Loucy (cell line): ENCODE data around the gene CCDC127.
"Not testable (repeated sequence)": the region's sequence is repeated elsewhere in the genome, so short reads cannot be mapped to it uniquely, and the experiment has no call there.

Experiments
- H2AFZ ChIP-seq: fragments of 200-600 bp; sonication (generic); 2 replicates; pipeline ENCODE4 v1.6.0; 2016; ENCODE audit warnings: antibody characterized with exemption, mild to moderate bottlenecking, low read length, moderate library complexity
- H3F3A ChIP-seq: fragments of 200-600 bp; 2 replicates; pipeline ENCODE4 v1.6.0; 2016; ENCODE audit warnings: antibody characterized with exemption, low read depth, mild to moderate bottlenecking
- H3K27me3 ChIP-seq: fragments of 200-600 bp; sonication (generic); 2 replicates; pipeline ENCODE4 v1.6.1; 2014; ENCODE audit warnings: low read length, mild to moderate bottlenecking; ENCODE audit not compliant: insufficient read depth, poor library complexity, severe bottlenecking
- H3K36me3 ChIP-seq: fragments of 200-600 bp; sonication (generic); 2 replicates; pipeline ENCODE4 v1.6.1; 2016; ENCODE audit warnings: low read length; ENCODE audit not compliant: insufficient read depth
- H3K4me1 ChIP-seq: fragments of 200-600 bp; sonication (generic); 2 replicates; pipeline ENCODE4 v1.5.1; 2014; ENCODE audit warnings: low read length, mild to moderate bottlenecking; ENCODE audit not compliant: insufficient read depth, poor library complexity, severe bottlenecking
- H3K4me2 ChIP-seq: fragments of 200-600 bp; sonication (generic); 2 replicates; pipeline ENCODE4 v1.6.0; 2014; ENCODE audit warnings: antibody characterized with exemption, low read length, low read depth, mild to moderate bottlenecking; ENCODE audit not compliant: poor library complexity, severe bottlenecking
- H3K4me3 ChIP-seq: fragments of 200-600 bp; sonication (generic); 2 replicates; pipeline ENCODE4 v1.5.1; 2014; ENCODE audit warnings: low read length, mild to moderate bottlenecking, mixed read lengths; ENCODE audit not compliant: poor library complexity, severe bottlenecking
- H3K79me2 ChIP-seq: fragments of 200-600 bp; sonication (generic); 2 replicates; pipeline ENCODE4 v1.6.1; 2014; ENCODE audit warnings: low read length; ENCODE audit not compliant: insufficient read depth
- H3K9ac ChIP-seq: fragments of 200-600 bp; sonication (generic); 2 replicates; pipeline ENCODE4 v1.6.0; 2014; ENCODE audit warnings: mild to moderate bottlenecking, low read depth, low read length, moderate library complexity; ENCODE audit not compliant: poor library complexity, severe bottlenecking
- H3K9me2 ChIP-seq: fragments of 200-600 bp; sonication (generic); replicated peaks from 2 replicates; pipeline ENCODE4 v1.6.1; 2016; ENCODE audit warnings: low read depth, low read length, mixed read lengths
- H3K9me3 ChIP-seq: fragments of 200-600 bp; sonication (generic); 2 replicates; pipeline ENCODE4 v1.6.1; 2014; ENCODE audit warnings: mild to moderate bottlenecking, antibody characterized with exemption, low read length, low read depth; ENCODE audit not compliant: insufficient read depth
- H4K20me1 ChIP-seq: fragments of 200-600 bp; sonication (generic); 2 replicates; pipeline ENCODE4 v1.6.0; 2014; ENCODE audit warnings: antibody characterized with exemption, low read length, mild to moderate bottlenecking; ENCODE audit not compliant: insufficient read depth, poor library complexity, severe bottlenecking
- CTCF ChIP-seq: fragments of 200-600 bp; sonication (generic); conservative IDR thresholded peaks from 2 replicates; pipeline ENCODE4 v1.5.1; 2014; ENCODE audit warnings: mild to moderate bottlenecking, antibody characterized with exemption, low read length
- EZH2phosphoT487 ChIP-seq: fragments of 200-600 bp; IDR thresholded peaks from 2 replicates; pipeline ENCODE4 v1.6.1; 2018; ENCODE audit warnings: antibody characterized with exemption, mild to moderate bottlenecking, moderate library complexity, borderline replicate concordance

CCDC127 gene

GRCh38 chr5:219991-220390, 2.0 kb upstream of the CCDC127 start:
- Histone ChIP-seq H3K4me2 (peak overlapping the region; percentile 90), H3K9ac (peak overlapping the region; percentile 97), H2AFZ (no peak overlapping the region), H3K79me2 (peaks cover 91% of the 10 kb centered on the region), H3K36me3 (peaks cover 28% of the 10 kb centered on the region), H3K9me3 (no peaks in the 10 kb centered on the region), H4K20me1 (peaks cover 66% of the 10 kb centered on the region), H3K27me3 (peaks cover 7% of the 10 kb centered on the region), H3K4me1 (peaks cover 51% of the 10 kb centered on the region), H3K4me3 (peak overlapping the region; percentile 98), H3F3A (no peaks in the 10 kb centered on the region), H3K9me2 (no peaks in the 10 kb centered on the region)
- TF ChIP-seq CTCF (no peak), EZH2phosphoT487 (no peak)

GRCh38 chr5:219460-219863, 1.5 kb upstream of the CCDC127 start:
- Histone ChIP-seq H3K9me3 (no peaks in the 10 kb centered on the region), H3K27me3 (peaks cover 7% of the 10 kb centered on the region), H3K4me1 (peaks cover 51% of the 10 kb centered on the region), H3F3A (no peaks in the 10 kb centered on the region), H3K4me2 (peak overlapping the region; percentile 90), H4K20me1 (peaks cover 62% of the 10 kb centered on the region), H3K36me3 (peaks cover 22% of the 10 kb centered on the region), H2AFZ (no peak overlapping the region), H3K9ac (peak overlapping the region; percentile 97), H3K9me2 (no peaks in the 10 kb centered on the region), H3K79me2 (peaks cover 91% of the 10 kb centered on the region), H3K4me3 (peak overlapping the region; percentile 98)
- no peak for TF ChIP-seq EZH2phosphoT487
- no peak for TF ChIP-seq CTCF

- Histone ChIP-seq H3K4me1 (peaks cover 51% of the 10 kb centered on the region), H3K9me2 (no peaks in the 10 kb centered on the region), H3K79me2 (peaks cover 91% of the 10 kb centered on the region), H3K9ac (peak overlapping the region; percentile 97), H2AFZ (no peak overlapping the region), H3K4me3 (peak overlapping the region; percentile 98), H3K27me3 (peaks cover 7% of the 10 kb centered on the region), H3F3A (no peaks in the 10 kb centered on the region), H3K4me2 (peak overlapping the region; percentile 90), H3K9me3 (no peaks in the 10 kb centered on the region), H4K20me1 (peaks cover 54% of the 10 kb centered on the region), H3K36me3 (peaks cover 16% of the 10 kb centered on the region; the same call in 1 of the 2 replicates)
- TF ChIP-seq CTCF (no peak), EZH2phosphoT487 (no peak)
These were observed 721 bp upstream of the CCDC127 start for GRCh38 chr5:218457-219291.

GRCh38 chr5:216076-216475, 1.9 kb downstream of the CCDC127 start:
- H3K4me3 ChIP-seq, result peak overlapping the region; percentile 67
- not testable (repeated sequence) for H2AFZ ChIP-seq, H3K36me3 ChIP-seq, H3F3A ChIP-seq, H3K9me3 ChIP-seq, H3K27me3 ChIP-seq, H3K9me2 ChIP-seq
- H3K4me1 ChIP-seq, result peaks cover 29% of the 10 kb centered on the region
- peaks cover 69% of the 10 kb centered on the region for H3K79me2 ChIP-seq
- peaks cover 28% of the 10 kb centered on the region for H4K20me1 ChIP-seq
- H3K4me2 ChIP-seq, result peak overlapping the region; percentile 89
- peak overlapping the region; percentile 56 for H3K9ac ChIP-seq

GRCh38 chr5:215256-215655, 2.7 kb downstream of the CCDC127 start:
- Histone ChIP-seq H3K4me1 (peaks cover 26% of the 10 kb centered on the region), H3K4me3 (peak overlapping the region; percentile 67), H4K20me1 (peaks cover 23% of the 10 kb centered on the region), H3K9ac (peak overlapping the region; percentile 56), H3K4me2 (peak overlapping the region; percentile 89), H3K79me2 (peaks cover 63% of the 10 kb centered on the region)
- H3K27me3 ChIP-seq, H2AFZ ChIP-seq, H3F3A ChIP-seq, H3K36me3 ChIP-seq, H3K9me2 ChIP-seq, H3K9me3 ChIP-seq: not testable (repeated sequence)
